Myocyte (in vitro differentiated cells): ENCODE data around the gene BBOF1. TPM values are rescaled to one million over a fixed set of nuclear protein-coding genes. Genes with fewer than 3 reads are reported as not detected.

Source experiments
- DNase-seq: peaks from one replicate; pipeline ENCODE4 v3.0.0-alpha.2; 2012; ENCODE audit warnings: low read depth
- total RNA-seq: library from RNA; depleted of rRNA; stranded (reverse); fragments of >200 nt; gene quantifications from 2 replicates; pipeline ENCODE4 v1.2.3, GENCODE V29; 2014

BBOF1 gene
- total RNA-seq, 1 donor from 2014 or later = 7.8 TPM

- DNase-seq = no peak
Measured at GRCh38 chr14:74089251-74090020, 70.3 kb downstream of the BBOF1 start.

- DNase-seq = no peak
Measured at GRCh38 chr14:74105381-74105780, 86.2 kb downstream of the BBOF1 start.

- no peak for DNase-seq
Measured at GRCh38 chr14:74109369-74109768, 90.2 kb downstream of the BBOF1 start.

- peak; percentile 72 for DNase-seq
Measured at GRCh38 chr14:74111395-74112216, 92.5 kb downstream of the BBOF1 start.

Other genes with a start within 250 kb of the BBOF1 start
- 22.9 and 23.5 TPM in 2 replicates for gene PTGR2, start 167.5 kb upstream of the BBOF1 start, total RNA-seq
- gene ZNF410, start 132.5 kb upstream of the BBOF1 start, total RNA-seq = 35.6 and 52.7 TPM in 2 replicates
- gene FAM161B, start 69.3 kb upstream of the BBOF1 start, total RNA-seq = 4.4 and 5.5 TPM in 2 replicates
- gene COQ6, start 69.0 kb upstream of the BBOF1 start, total RNA-seq = 42.9 and 50.3 TPM in 2 replicates
- 7.4 and 8.4 TPM in 2 replicates for gene ENTPD5, start 61 bp upstream of the BBOF1 start, total RNA-seq
- gene ALDH6A1, start 65.1 kb downstream of the BBOF1 start, total RNA-seq = 14.9 and 16.8 TPM in 2 replicates
- 6.5 and 7.5 TPM in 2 replicates for gene LIN52, start 65.6 kb downstream of the BBOF1 start, total RNA-seq
- not detected in 2 replicates for gene VSX2, start 220.1 kb downstream of the BBOF1 start, total RNA-seq